HG03558 (cell line): ENCODE results near the gene RERE.

Experiments
- ATAC-seq: cut with Tn5 transposase; IDR thresholded peaks from one replicate; pipeline ENCODE4 v1.9.1; 2021; ENCODE audit warnings: moderate number of reproducible peaks; ENCODE audit not compliant: unreplicated experiment; ENCODE audit errors: extremely low read depth

RERE gene

GRCh38 chr1:8476006-8476405 is 341.4 kb downstream of the RERE start:
- no peak for ATAC-seq

GRCh38 chr1:8474369-8474768 is 343.1 kb downstream of the RERE start:
- ATAC-seq: no peak

GRCh38 chr1:8473891-8474300 is 343.5 kb downstream of the RERE start:
- no peak for ATAC-seq

- ATAC-seq: no peak
These were observed 344.1 kb downstream of the RERE start for GRCh38 chr1:8473121-8473875.

GRCh38 chr1:8472668-8473067 is 344.8 kb downstream of the RERE start:
- no peak for ATAC-seq

- ATAC-seq: no peak
These were observed 346.0 kb downstream of the RERE start for GRCh38 chr1:8471451-8471850.

- ATAC-seq: no peak
These were observed 348.7 kb downstream of the RERE start for GRCh38 chr1:8468751-8469150.

- ATAC-seq: no peak
These were observed 350.1 kb downstream of the RERE start for GRCh38 chr1:8467308-8467707.

GRCh38 chr1:8465692-8466091 is 351.7 kb downstream of the RERE start:
- ATAC-seq: no peak

- no peak for ATAC-seq
These were observed 352.4 kb downstream of the RERE start for GRCh38 chr1:8465013-8465412.

GRCh38 chr1:8464377-8464776 is 353.1 kb downstream of the RERE start:
- ATAC-seq: no peak

GRCh38 chr1:8463144-8463927 is 354.1 kb downstream of the RERE start:
- no peak for ATAC-seq

GRCh38 chr1:8462371-8462892 is 355.0 kb downstream of the RERE start:
- no peak for ATAC-seq

GRCh38 chr1:8461351-8462110 is 355.9 kb downstream of the RERE start:
- no peak for ATAC-seq

GRCh38 chr1:8460784-8461183 is 356.7 kb downstream of the RERE start:
- ATAC-seq: no peak

GRCh38 chr1:8460132-8460544 is 357.3 kb downstream of the RERE start:
- no peak for ATAC-seq

- ATAC-seq: no peak
These were observed 358.8 kb downstream of the RERE start for GRCh38 chr1:8458607-8459006.

GRCh38 chr1:8457760-8458381 is 359.6 kb downstream of the RERE start:
- no peak for ATAC-seq

GRCh38 chr1:8456991-8457390 is 360.4 kb downstream of the RERE start:
- ATAC-seq: no peak

GRCh38 chr1:8456308-8456912 is 361.0 kb downstream of the RERE start:
- ATAC-seq: no peak
